Activated naive CD4-positive, alpha-beta T cell treated with anti-CD3 and anti-CD28 coated beads, Interleukin-2, amount 10 ng/mL, durations not matched to agents 7 days and 5 days (primary cell): ENCODE data around the gene RABL2A.
"Not testable (repeated sequence)": the region's sequence is repeated elsewhere in the genome, so short reads cannot be mapped to it uniquely, and the experiment has no call there.

ENCODE experiments used
- CTCF ChIA-PET: fragments of 350-600 bp; sonication (Branson Sonifier 250); formaldehyde crosslinking; loops from one replicate; lab custom pipeline; 2021; ENCODE audit warnings: antibody characterized with exemption; lab: Charles Lee
- DNase-seq: peaks from one replicate; pipeline ENCODE4 v3.0.0-alpha.2; 2020
- H3K27ac Mint-ChIP-seq: one replicate; pipeline ENCODE4 v1.8.0; 2021; ENCODE audit warnings: mild to moderate bottlenecking, moderate library complexity, mixed read lengths
- H3K27me3 Mint-ChIP-seq: one replicate; pipeline ENCODE4 v1.8.0; 2021; ENCODE audit warnings: mild to moderate bottlenecking, mixed read lengths
- H3K36me3 Mint-ChIP-seq: one replicate; pipeline ENCODE4 v1.8.0; 2021; ENCODE audit warnings: mixed read lengths
- H3K4me1 Mint-ChIP-seq: one replicate; pipeline ENCODE4 v1.8.0; 2021; ENCODE audit warnings: mixed read lengths
- H3K4me3 Mint-ChIP-seq: one replicate; pipeline ENCODE4 v1.8.0; 2021; ENCODE audit warnings: mild to moderate bottlenecking, moderate library complexity, mixed read lengths
- H3K9me3 Mint-ChIP-seq: one replicate; pipeline ENCODE4 v1.8.0; 2021; ENCODE audit warnings: mixed read lengths

RABL2A gene

GRCh38 chr2:113650834-113651815, 24.1 kb downstream of the RABL2A start:
- DNase-seq, H3K4me3 Mint-ChIP-seq, H3K36me3 Mint-ChIP-seq, H3K27ac Mint-ChIP-seq, H3K4me1 Mint-ChIP-seq, H3K27me3 Mint-ChIP-seq, H3K9me3 Mint-ChIP-seq, CTCF ChIA-PET: not testable (repeated sequence)

- H3K4me3 Mint-ChIP-seq, DNase-seq, H3K9me3 Mint-ChIP-seq, H3K4me1 Mint-ChIP-seq, CTCF ChIA-PET, H3K36me3 Mint-ChIP-seq, H3K27ac Mint-ChIP-seq, H3K27me3 Mint-ChIP-seq: not testable (repeated sequence)
These were observed 25.5 kb downstream of the RABL2A start for GRCh38 chr2:113652599-113652998.

GRCh38 chr2:113656031-113656624, 29.1 kb downstream of the RABL2A start:
- H3K27ac Mint-ChIP-seq: peak overlapping the region; percentile 79
- CTCF ChIA-PET: not testable (repeated sequence)

GRCh38 chr2:113657735-113658134, 30.7 kb downstream of the RABL2A start:
- DNase-seq, H3K9me3 Mint-ChIP-seq, H3K4me1 Mint-ChIP-seq, H3K4me3 Mint-ChIP-seq, CTCF ChIA-PET, H3K36me3 Mint-ChIP-seq, H3K27ac Mint-ChIP-seq: not testable (repeated sequence)
- H3K27me3 Mint-ChIP-seq: peaks cover 14% of the 10 kb centered on the region

More at GRCh38 chr2:113656031-113656624, 29.1 kb downstream of the RABL2A start:
- peaks cover 14% of the 10 kb centered on the region for H3K27me3 Mint-ChIP-seq
- DNase-seq, H3K4me1 Mint-ChIP-seq, H3K9me3 Mint-ChIP-seq, H3K36me3 Mint-ChIP-seq: not testable (repeated sequence)
- peak overlapping the region; percentile 66 for H3K4me3 Mint-ChIP-seq

GRCh38 chr2:113663285-113664060, 36.4 kb downstream of the RABL2A start:
- H3K36me3 Mint-ChIP-seq, H3K4me3 Mint-ChIP-seq, H3K9me3 Mint-ChIP-seq, DNase-seq, CTCF ChIA-PET, H3K4me1 Mint-ChIP-seq, H3K27ac Mint-ChIP-seq: not testable (repeated sequence)
- H3K27me3 Mint-ChIP-seq: peaks cover 10% of the 10 kb centered on the region

GRCh38 chr2:113664761-113665533, 37.9 kb downstream of the RABL2A start:
- H3K4me3 Mint-ChIP-seq, H3K4me1 Mint-ChIP-seq, DNase-seq, H3K27me3 Mint-ChIP-seq, H3K9me3 Mint-ChIP-seq, H3K27ac Mint-ChIP-seq, CTCF ChIA-PET, H3K36me3 Mint-ChIP-seq: not testable (repeated sequence)

- CTCF ChIA-PET, H3K27me3 Mint-ChIP-seq, H3K27ac Mint-ChIP-seq, DNase-seq, H3K4me3 Mint-ChIP-seq, H3K36me3 Mint-ChIP-seq, H3K4me1 Mint-ChIP-seq, H3K9me3 Mint-ChIP-seq: not testable (repeated sequence)
These were observed 41.9 kb downstream of the RABL2A start for GRCh38 chr2:113669013-113669412.

GRCh38 chr2:113672326-113672932, 45.4 kb downstream of the RABL2A start:
- CTCF ChIA-PET: no interaction called here
- H3K27me3 Mint-ChIP-seq: no peaks in the 10 kb centered on the region
- H3K36me3 Mint-ChIP-seq: no peaks in the 10 kb centered on the region
- no peaks in the 10 kb centered on the region for H3K9me3 Mint-ChIP-seq
- H3K27ac Mint-ChIP-seq: no peak overlapping the region
- H3K4me1 Mint-ChIP-seq: no peaks in the 10 kb centered on the region
- no peak for DNase-seq
- no peak overlapping the region for H3K4me3 Mint-ChIP-seq

- no peak for DNase-seq
- Mint-ChIP-seq H3K4me1 (no peaks in the 10 kb centered on the region), H3K4me3 (no peak overlapping the region), H3K27me3 (no peaks in the 10 kb centered on the region), H3K36me3 (no peaks in the 10 kb centered on the region), H3K9me3 (no peaks in the 10 kb centered on the region), H3K27ac (no peak overlapping the region)
- CTCF ChIA-PET: no interaction called here
These were observed 48.8 kb downstream of the RABL2A start for GRCh38 chr2:113675875-113676274.

- CTCF ChIA-PET: no interaction called here
- Mint-ChIP-seq H3K4me3 (no peak overlapping the region), H3K27ac (no peak overlapping the region)
These were observed 49.7 kb downstream of the RABL2A start for GRCh38 chr2:113676623-113677266.

GRCh38 chr2:113677330-113677729, 50.3 kb downstream of the RABL2A start:
- no peak for DNase-seq

More at GRCh38 chr2:113676623-113677266, 49.7 kb downstream of the RABL2A start:
- H3K27me3 Mint-ChIP-seq: peaks cover 5% of the 10 kb centered on the region
- H3K9me3 Mint-ChIP-seq: no peaks in the 10 kb centered on the region
- no peaks in the 10 kb centered on the region for H3K36me3 Mint-ChIP-seq
- no peak for DNase-seq
- no peaks in the 10 kb centered on the region for H3K4me1 Mint-ChIP-seq

GRCh38 chr2:113679457-113679856, 52.4 kb downstream of the RABL2A start:
- no peak for DNase-seq
- Mint-ChIP-seq H3K36me3 (no peaks in the 10 kb centered on the region), H3K27me3 (peaks cover 5% of the 10 kb centered on the region), H3K27ac (no peak overlapping the region), H3K4me1 (no peaks in the 10 kb centered on the region), H3K9me3 (peaks cover 1% of the 10 kb centered on the region), H3K4me3 (no peak overlapping the region)
- CTCF ChIA-PET: no interaction called here

More at GRCh38 chr2:113677330-113677729, 50.3 kb downstream of the RABL2A start:
- no peak overlapping the region for H3K4me3 Mint-ChIP-seq
- H3K27ac Mint-ChIP-seq: no peak overlapping the region
- peaks cover 5% of the 10 kb centered on the region for H3K27me3 Mint-ChIP-seq
- H3K9me3 Mint-ChIP-seq: no peaks in the 10 kb centered on the region
- no peaks in the 10 kb centered on the region for H3K36me3 Mint-ChIP-seq
- no peaks in the 10 kb centered on the region for H3K4me1 Mint-ChIP-seq
- CTCF ChIA-PET: no interaction called here

- peaks cover 1% of the 10 kb centered on the region for H3K9me3 Mint-ChIP-seq
- CTCF ChIA-PET: no interaction called here
- H3K27me3 Mint-ChIP-seq: peaks cover 5% of the 10 kb centered on the region
- no peak for DNase-seq
- no peaks in the 10 kb centered on the region for H3K36me3 Mint-ChIP-seq
- H3K4me1 Mint-ChIP-seq: peaks cover under 1% of the 10 kb centered on the region
- H3K4me3 Mint-ChIP-seq: no peak overlapping the region
- H3K27ac Mint-ChIP-seq: no peak overlapping the region
These were observed 58.4 kb downstream of the RABL2A start for GRCh38 chr2:113685471-113685870.
